HepG2 (cell line): ENCODE measurements around the gene HSPB6.

Source experiments
- DPF2 ChIP-seq: sonication (generic); formaldehyde crosslinking; IDR thresholded peaks from 2 replicates; pipeline ENCODE4 v1.4.0; 2020; ENCODE audit warnings: mild to moderate bottlenecking, low read depth, missing genetic modification reagents, borderline replicate concordance
- RXRA ChIP-seq: sonication (generic); formaldehyde crosslinking; IDR thresholded peaks from 2 replicates; pipeline ENCODE4 v1.5.1; 2020; ENCODE audit warnings: missing genetic modification reagents
- TEAD2 ChIP-seq: sonication (generic); formaldehyde crosslinking; IDR thresholded peaks from 2 replicates; pipeline ENCODE4 v1.9.0; 2021; ENCODE audit warnings: missing genetic modification reagents
- ZNF343 ChIP-seq: sonication (generic); formaldehyde crosslinking; IDR thresholded peaks from 2 replicates; pipeline ENCODE4 v1.4.0; 2020; ENCODE audit warnings: mild to moderate bottlenecking, missing genetic modification reagents

GRCh38 chr19:35724560-35724959 lies 32.3 kb downstream of the HSPB6 start:
- no peak for TF ChIP-seq TEAD2 (CRISPR knock-in tag)
- TF ChIP-seq DPF2, result no peak
- no peak for TF ChIP-seq RXRA (CRISPR knock-in tag)
- no peak for TF ChIP-seq ZNF343 (CRISPR knock-in tag)
